GM19468 (cell line): ENCODE measurements around the gene ATF3.

Experiments
- ATAC-seq: cut with Tn5 transposase; IDR thresholded peaks from one replicate; pipeline ENCODE4 v1.9.1; 2021; ENCODE audit warnings: mild to moderate bottlenecking, moderate library complexity, moderate number of reproducible peaks; ENCODE audit not compliant: unreplicated experiment; ENCODE audit errors: extremely low read depth

Gene ATF3

GRCh38 chr1:212669600-212669999 is 61.0 kb downstream of the ATF3 start:
- ATAC-seq, result no peak

GRCh38 chr1:212670301-212670700 is 61.7 kb downstream of the ATF3 start:
- no peak for ATAC-seq
